Renal cortex interstitium (tissue), 11 donors: Measurements from ENCODE around the gene AAR2. TPM values are rescaled to one million over a fixed set of nuclear protein-coding genes. Genes with fewer than 3 reads are reported as not detected.

Experiments used
- DNase-seq, 11 donors: peaks; one replicate each; pipeline ENCODE4 v3.0.0-alpha.2; 2013; ENCODE audit warnings: low read depth in 9 of 11, low spot score in 4 of 11; ENCODE audit errors: extremely low read depth in 1 of 11
- polyA plus RNA-seq, 3 donors: library from polyadenylated mRNA; unstranded; fragments of 120-200 nt; gene quantifications; one replicate each; pipeline ENCODE4 v1.2.1, GENCODE V29; 2013; ENCODE audit not compliant: insufficient read length in 3 of 3

The AAR2 gene
- polyA plus RNA-seq, 3 donors = 41.0 to 44.1 (median 42.1) TPM

- no peak for DNase-seq
These were observed 10.1 kb downstream of the AAR2 start for GRCh38 chr20:36246401-36246800.

GRCh38 chr20:36248836-36249235, 12.6 kb downstream of the AAR2 start:
- DNase-seq = no peak

GRCh38 chr20:36249450-36249849, 13.2 kb downstream of the AAR2 start:
- DNase-seq = no peak

GRCh38 chr20:36251426-36251825, 15.1 kb downstream of the AAR2 start:
- DNase-seq = no peak

- DNase-seq = no peak
These were observed 16.2 kb downstream of the AAR2 start for GRCh38 chr20:36252511-36252910.

GRCh38 chr20:36253036-36253435, 16.8 kb downstream of the AAR2 start:
- no peak for DNase-seq

GRCh38 chr20:36254076-36254475, 17.8 kb downstream of the AAR2 start:
- no peak for DNase-seq

- DNase-seq = no peak
These were observed 19.2 kb downstream of the AAR2 start for GRCh38 chr20:36255445-36255844.

- DNase-seq = no peak
These were observed 23.1 kb downstream of the AAR2 start for GRCh38 chr20:36259177-36260061.

- no peak for DNase-seq
These were observed 24.0 kb downstream of the AAR2 start for GRCh38 chr20:36260316-36260715.

- DNase-seq = no peak
These were observed 25.3 kb downstream of the AAR2 start for GRCh38 chr20:36261389-36262105.

- no peak for DNase-seq
These were observed 26.2 kb downstream of the AAR2 start for GRCh38 chr20:36262440-36262839.

- DNase-seq = no peak
These were observed 28.4 kb downstream of the AAR2 start for GRCh38 chr20:36264426-36265246.

GRCh38 chr20:36266189-36266588, 29.9 kb downstream of the AAR2 start:
- DNase-seq = no peak

- no peak for DNase-seq
These were observed 31.5 kb downstream of the AAR2 start for GRCh38 chr20:36267605-36268381.

GRCh38 chr20:36268440-36269342, 32.4 kb downstream of the AAR2 start:
- no peak for DNase-seq

GRCh38 chr20:36269507-36269906, 33.2 kb downstream of the AAR2 start:
- DNase-seq = no peak
